Smooth muscle cell (in vitro differentiated cells): ENCODE data around the gene DIDO1. TPM values are rescaled to one million over a fixed set of nuclear protein-coding genes. Genes with fewer than 3 reads are reported as not detected.

Source experiments
- DNase-seq: peaks from one replicate; lab custom pipeline; 2025; ENCODE audit not compliant: unreplicated experiment; lab: John Stamatoyannopoulos, UW
- H2AFZ ChIP-seq: fragments of 200-600 bp; sonication (generic); 2 replicates; pipeline ENCODE4 v1.6.0; 2016; ENCODE audit warnings: antibody characterized with exemption, low read depth, mild to moderate bottlenecking
- H3F3A ChIP-seq: fragments of 200-600 bp; sonication (generic); 2 replicates; pipeline ENCODE4 v1.6.0; 2017; ENCODE audit warnings: antibody characterized with exemption, low read depth
- H3K27ac ChIP-seq: fragments of 200-600 bp; sonication (generic); 2 replicates; pipeline ENCODE4 v1.5.1; 2016; ENCODE audit warnings: low read depth, mild to moderate bottlenecking
- H3K27me3 ChIP-seq: fragments of 200-600 bp; sonication (generic); 2 replicates; pipeline ENCODE4 v1.6.1; 2016; ENCODE audit warnings: low read depth, mild to moderate bottlenecking
- H3K36me3 ChIP-seq: fragments of 200-600 bp; sonication (generic); 2 replicates; pipeline ENCODE4 v1.5.1; 2016; ENCODE audit warnings: low read depth
- H3K4me1 ChIP-seq: fragments of 200-600 bp; sonication (generic); 2 replicates; pipeline ENCODE4 v1.5.1; 2016; ENCODE audit warnings: low read depth
- H3K4me2 ChIP-seq: fragments of 200-600 bp; sonication (generic); 2 replicates; pipeline ENCODE4 v1.6.0; 2016; ENCODE audit warnings: mild to moderate bottlenecking
- H3K4me3 ChIP-seq: fragments of 200-600 bp; sonication (generic); 2 replicates; pipeline ENCODE4 v1.5.1; 2016; ENCODE audit warnings: mild to moderate bottlenecking
- H3K79me2 ChIP-seq: fragments of 200-600 bp; sonication (generic); 2 replicates; pipeline ENCODE4 v1.6.0; 2016; ENCODE audit warnings: low read depth, mild to moderate bottlenecking
- H3K9ac ChIP-seq: fragments of 200-600 bp; sonication (generic); 2 replicates; pipeline ENCODE4 v1.6.0; 2016; ENCODE audit warnings: low read depth
- H3K9me3 ChIP-seq: fragments of 200-600 bp; sonication (generic); replicated peaks from 2 replicates; pipeline ENCODE4 v1.5.1; 2016; ENCODE audit warnings: low read depth
- H4K20me1 ChIP-seq: fragments of 200-600 bp; sonication (generic); 2 replicates; pipeline ENCODE4 v1.6.0; 2016; ENCODE audit warnings: low read depth
- WGBS: methylation state at CpG from one replicate; pipeline ENCODE4 v1.1.7; 2016; ENCODE audit warnings: low lambda C conversion rate; 5-methylcytosine and 5-hydroxymethylcytosine counted together
- polyA plus RNA-seq: library from polyadenylated mRNA; unstranded; fragments of >200 nt; fragmentation: Nextera tagmentation; extraction: Ambion mirVana; gene quantifications from 2 replicates; pipeline ENCODE4 v1.2.1, GENCODE V29; 2016
- total RNA-seq: library from RNA; depleted of rRNA; stranded (reverse); fragments of >200 nt; gene quantifications from 2 replicates; pipeline ENCODE4 v1.2.3, GENCODE V29; 2014
- TF ChIP-seq, protein P1 (sequence below): fragments of 200-600 bp; sonication (generic); IDR thresholded peaks from 2 replicates; pipeline ENCODE4 v1.5.1; 2017; ENCODE audit warnings: borderline replicate concordance, mild to moderate bottlenecking, antibody characterized with exemption; ENCODE audit not compliant: insufficient read depth, poor library complexity, severe bottlenecking

The DIDO1 gene
- total and polyA plus RNA-seq, 2 experiments from 2014 or later = 16.0 to 25.8 TPM

DNA sequence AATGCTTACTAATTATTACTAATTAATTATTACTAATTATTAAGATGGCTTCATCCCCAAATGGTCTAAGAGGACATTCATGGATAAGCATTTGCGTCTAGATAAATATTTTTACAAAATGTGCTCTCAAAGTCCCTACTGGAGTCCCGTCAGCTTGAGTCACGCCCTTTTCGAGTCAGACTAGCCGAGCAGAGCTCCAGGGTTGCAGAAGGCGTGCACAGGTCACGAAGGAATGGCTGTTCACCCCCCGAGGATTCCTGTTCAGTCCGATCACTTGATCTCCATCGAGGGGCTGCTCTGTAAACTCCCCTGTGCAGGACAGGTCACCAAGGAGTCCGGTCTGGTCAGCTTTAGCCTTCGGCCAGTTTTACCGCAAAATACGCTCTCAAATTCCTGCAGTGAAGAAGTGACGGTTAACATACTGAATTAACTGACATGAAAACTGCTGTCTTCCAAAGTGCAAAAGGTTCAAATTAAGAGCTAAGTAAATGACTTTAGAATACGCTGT is 84.5 kb downstream of the DIDO1 start:
- H3K27me3 ChIP-seq = no peaks in the 10 kb centered on the region
- no peak overlapping the region for H2AFZ ChIP-seq
- no peak overlapping the region for H3K4me2 ChIP-seq
- H4K20me1 ChIP-seq = no peaks in the 10 kb centered on the region
- no peak overlapping the region for H3K4me3 ChIP-seq
- TF ChIP-seq, protein P1, sequence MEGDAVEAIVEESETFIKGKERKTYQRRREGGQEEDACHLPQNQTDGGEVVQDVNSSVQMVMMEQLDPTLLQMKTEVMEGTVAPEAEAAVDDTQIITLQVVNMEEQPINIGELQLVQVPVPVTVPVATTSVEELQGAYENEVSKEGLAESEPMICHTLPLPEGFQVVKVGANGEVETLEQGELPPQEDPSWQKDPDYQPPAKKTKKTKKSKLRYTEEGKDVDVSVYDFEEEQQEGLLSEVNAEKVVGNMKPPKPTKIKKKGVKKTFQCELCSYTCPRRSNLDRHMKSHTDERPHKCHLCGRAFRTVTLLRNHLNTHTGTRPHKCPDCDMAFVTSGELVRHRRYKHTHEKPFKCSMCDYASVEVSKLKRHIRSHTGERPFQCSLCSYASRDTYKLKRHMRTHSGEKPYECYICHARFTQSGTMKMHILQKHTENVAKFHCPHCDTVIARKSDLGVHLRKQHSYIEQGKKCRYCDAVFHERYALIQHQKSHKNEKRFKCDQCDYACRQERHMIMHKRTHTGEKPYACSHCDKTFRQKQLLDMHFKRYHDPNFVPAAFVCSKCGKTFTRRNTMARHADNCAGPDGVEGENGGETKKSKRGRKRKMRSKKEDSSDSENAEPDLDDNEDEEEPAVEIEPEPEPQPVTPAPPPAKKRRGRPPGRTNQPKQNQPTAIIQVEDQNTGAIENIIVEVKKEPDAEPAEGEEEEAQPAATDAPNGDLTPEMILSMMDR = no peak
- H3K9ac ChIP-seq = no peak overlapping the region
- no peaks in the 10 kb centered on the region for H3K79me2 ChIP-seq
- H3K4me1 ChIP-seq = no peaks in the 10 kb centered on the region
- DNase-seq = no peak
- WGBS = 92% methylated on average over 16 of the region's 16 CpGs
- no peaks in the 10 kb centered on the region for H3K36me3 ChIP-seq
- H3K27ac ChIP-seq = no peak overlapping the region
- H3F3A ChIP-seq = no peaks in the 10 kb centered on the region
- no peaks in the 10 kb centered on the region for H3K9me3 ChIP-seq

GRCh38 chr20:62840244-62841197 is 85.8 kb downstream of the DIDO1 start:
- H3K9me3 ChIP-seq = no peaks in the 10 kb centered on the region
- no peaks in the 10 kb centered on the region for H3K36me3 ChIP-seq
- DNase-seq = no peak
- H2AFZ ChIP-seq = no peak overlapping the region
- no peaks in the 10 kb centered on the region for H3K79me2 ChIP-seq
- no peaks in the 10 kb centered on the region for H4K20me1 ChIP-seq
- H3K4me3 ChIP-seq = no peak overlapping the region
- no peaks in the 10 kb centered on the region for H3K4me1 ChIP-seq
- H3K9ac ChIP-seq = no peak overlapping the region
- TF ChIP-seq, protein P1 = no peak
- H3F3A ChIP-seq = no peaks in the 10 kb centered on the region
- WGBS = 95% methylated on average over 45 of the region's 45 CpGs
- H3K27me3 ChIP-seq = no peaks in the 10 kb centered on the region
- H3K4me2 ChIP-seq = no peak overlapping the region
- H3K27ac ChIP-seq = no peak overlapping the region

GRCh38 chr20:62839816-62840215 is 86.5 kb downstream of the DIDO1 start:
- no peaks in the 10 kb centered on the region for H3K27me3 ChIP-seq
- no peak overlapping the region for H3K9ac ChIP-seq
- no peaks in the 10 kb centered on the region for H4K20me1 ChIP-seq
- DNase-seq = no peak
- H3K79me2 ChIP-seq = no peaks in the 10 kb centered on the region
- no peaks in the 10 kb centered on the region for H3K9me3 ChIP-seq
- H3F3A ChIP-seq = no peaks in the 10 kb centered on the region
- no peak overlapping the region for H3K27ac ChIP-seq
- H3K4me3 ChIP-seq = no peak overlapping the region
- TF ChIP-seq, protein P1 = no peak
- no peaks in the 10 kb centered on the region for H3K36me3 ChIP-seq
- no peaks in the 10 kb centered on the region for H3K4me1 ChIP-seq
- H3K4me2 ChIP-seq = no peak overlapping the region
- WGBS = 94% methylated on average over 8 of the region's 11 CpGs
- H2AFZ ChIP-seq = no peak overlapping the region

- no peaks in the 10 kb centered on the region for H3K4me1 ChIP-seq
- DNase-seq = no peak
- H3K79me2 ChIP-seq = no peaks in the 10 kb centered on the region
- no peaks in the 10 kb centered on the region for H3K27me3 ChIP-seq
- no peaks in the 10 kb centered on the region for H3F3A ChIP-seq
- H3K27ac ChIP-seq = no peak overlapping the region
- H3K9me3 ChIP-seq = no peaks in the 10 kb centered on the region
- H3K4me3 ChIP-seq = no peak overlapping the region
- no peaks in the 10 kb centered on the region for H4K20me1 ChIP-seq
- TF ChIP-seq, protein P1 = no peak
- H3K36me3 ChIP-seq = no peaks in the 10 kb centered on the region
- no peak overlapping the region for H3K9ac ChIP-seq
- 97% methylated on average over 8 of the region's 8 CpGs for WGBS
- no peak overlapping the region for H3K4me2 ChIP-seq
- H2AFZ ChIP-seq = no peak overlapping the region
These were observed 87.0 kb downstream of the DIDO1 start for GRCh38 chr20:62839261-62839660.
